Measurements from ENCODE around the gene MARS1.
"Not testable (repeated sequence)": the region's sequence is repeated elsewhere in the genome, so short reads cannot be mapped to it uniquely, and the experiment has no call there.

MARS1 gene

DNA sequence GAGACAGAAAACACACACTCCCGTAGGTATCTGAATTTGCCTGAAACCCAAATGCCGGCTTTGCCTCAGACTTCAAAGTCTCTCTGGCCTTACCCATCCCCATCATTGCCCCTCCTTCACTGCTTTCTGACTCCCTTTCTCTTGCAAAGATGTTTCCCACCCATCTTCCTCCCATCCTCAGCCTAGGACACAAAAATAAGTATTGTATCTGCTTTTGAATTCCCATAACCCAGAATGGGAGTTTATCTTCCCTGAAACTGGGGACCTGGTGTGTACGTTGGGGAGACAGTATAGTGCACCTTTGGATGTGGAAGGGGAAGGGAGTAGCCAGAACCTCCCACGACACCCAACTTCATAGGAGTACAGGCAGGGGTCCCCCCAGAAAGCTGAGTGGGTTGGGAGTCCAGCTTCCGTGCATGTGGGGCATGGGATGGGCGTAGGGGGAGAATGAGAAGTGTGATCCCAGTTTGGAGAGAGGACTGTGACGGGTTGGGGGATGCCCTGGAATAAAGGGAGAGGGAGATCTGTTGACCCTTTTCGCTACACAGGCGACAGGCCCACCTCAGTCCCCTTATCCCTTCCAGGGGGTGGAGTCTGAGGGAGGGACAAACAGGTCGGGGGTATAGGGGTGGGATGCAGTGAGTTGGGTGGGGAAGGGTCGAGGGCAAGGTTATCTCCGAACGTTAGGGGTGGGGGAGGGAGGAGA is 61.5 kb downstream of the MARS1 start:
- H3K27ac Mint-ChIP-seq, result no peak overlapping the region
- H3K36me3 Mint-ChIP-seq, result peaks cover 14% of the 10 kb centered on the region
- peaks cover 50% of the 10 kb centered on the region for H3K27me3 Mint-ChIP-seq
- peak overlapping the region; percentile 47 for H3K4me3 Mint-ChIP-seq
- H3K9me3 Mint-ChIP-seq, result no peaks in the 10 kb centered on the region
- CTCF ChIA-PET, result no interaction called here
- H3K4me1 Mint-ChIP-seq, result peaks cover 44% of the 10 kb centered on the region
- DNase-seq, result no peak

GRCh38 chr12:57549909-57550640 is 62.2 kb downstream of the MARS1 start, which contains the start of gene KIF5A:
Gene KIF5A, plus strand, starts transcription at chr12:57550044. Its CDS starts 228 bp downstream, at chr12:57550272.
- Mint-ChIP-seq H3K9me3 (no peaks in the 10 kb centered on the region), H3K36me3 (peaks cover 13% of the 10 kb centered on the region), H3K27me3 (peaks cover 53% of the 10 kb centered on the region), H3K4me1 (peaks cover 39% of the 10 kb centered on the region), H3K27ac (no peak within 1 kb of the TSS), H3K4me3 (peak within 1 kb of the TSS; percentile 60)
- DNase-seq, result peak; percentile 75
- CTCF ChIA-PET, result no interaction called here

DNA sequence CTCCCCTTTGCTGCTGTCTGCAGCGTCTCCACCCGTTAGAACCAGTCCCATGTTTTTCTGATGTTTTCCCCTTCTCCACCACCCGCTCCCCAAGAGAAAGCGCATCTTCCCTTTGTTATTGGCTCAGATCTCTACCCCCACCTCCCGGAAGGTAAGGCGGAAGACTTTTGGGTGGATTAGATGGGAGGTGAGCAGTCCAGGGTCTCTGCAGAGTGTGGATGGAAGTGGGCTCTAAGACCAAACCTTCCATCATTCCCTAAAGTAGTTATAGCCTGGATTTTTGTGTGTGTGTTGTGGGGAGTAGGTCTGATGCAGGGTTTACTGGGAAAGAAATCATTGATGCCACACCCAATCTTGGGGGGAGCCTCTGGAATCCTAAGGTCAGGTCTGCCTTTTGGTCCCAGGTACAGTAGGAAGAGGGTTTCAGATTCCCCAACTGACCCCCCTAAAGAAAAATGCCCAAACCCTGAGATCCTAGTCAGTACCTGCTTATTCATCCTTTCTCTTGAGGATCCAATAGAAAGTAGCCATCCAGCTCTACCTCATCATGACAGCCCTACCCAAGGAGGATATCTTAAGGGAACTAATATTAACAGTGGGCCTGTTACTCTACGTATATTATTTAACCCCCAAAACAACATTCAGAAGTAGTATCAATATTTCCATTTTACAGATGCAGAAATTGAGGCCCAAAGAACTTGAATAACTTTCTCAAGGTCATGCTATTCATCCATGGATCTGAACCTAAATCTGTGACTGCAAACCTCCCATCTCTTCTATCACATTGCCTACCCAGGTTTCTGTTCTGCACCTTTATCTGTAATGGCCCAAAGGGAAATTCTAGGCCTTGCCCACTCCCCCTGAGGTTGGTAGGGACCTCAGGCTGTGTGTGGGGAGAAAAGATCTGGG is 63.0 kb downstream of the MARS1 start:
- H3K9me3 Mint-ChIP-seq, result no peaks in the 10 kb centered on the region
- no peak overlapping the region for H3K27ac Mint-ChIP-seq
- DNase-seq, result no peak
- CTCF ChIA-PET, result interaction anchor here (1.1 kb wide), 1 partner anchor 17 kb away, joined by 3 read pairs; no protein-coding TSS in a partner anchor
- peaks cover 31% of the 10 kb centered on the region for H3K4me1 Mint-ChIP-seq
- peaks cover 7% of the 10 kb centered on the region for H3K36me3 Mint-ChIP-seq
- H3K4me3 Mint-ChIP-seq, result peak overlapping the region; percentile 60
- peaks cover 53% of the 10 kb centered on the region for H3K27me3 Mint-ChIP-seq

DNA sequence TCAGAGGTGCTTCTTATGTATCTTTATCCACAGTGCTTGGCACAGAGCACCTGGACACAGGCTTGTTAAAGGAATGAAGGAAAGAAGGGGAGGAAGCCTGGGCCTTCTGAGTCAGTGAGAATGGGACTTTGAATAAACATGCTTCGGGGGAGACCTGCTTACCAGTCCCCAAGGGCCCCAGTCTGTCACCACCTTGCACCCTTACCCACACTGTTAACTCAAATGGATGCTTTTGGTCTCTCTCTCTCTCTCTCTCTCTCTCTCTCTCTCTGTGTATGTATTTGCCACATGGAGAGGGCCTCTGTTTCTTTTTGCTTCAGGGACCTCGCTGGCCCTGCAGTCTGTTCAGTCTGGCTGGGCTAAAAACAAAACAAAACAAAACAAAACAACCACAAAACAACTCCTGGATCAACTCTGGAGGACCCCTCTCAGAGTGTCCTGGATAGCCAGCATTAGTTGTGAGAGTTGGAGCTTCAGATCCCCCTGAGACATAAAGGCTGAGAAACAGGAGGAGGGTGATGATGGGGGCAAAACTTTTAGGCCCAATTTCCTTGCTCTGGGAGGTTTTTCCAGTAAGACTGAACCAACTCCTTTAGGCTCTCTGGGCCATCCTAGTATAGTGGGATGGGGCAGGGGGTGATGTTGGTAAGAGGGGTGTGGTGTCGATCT is 63.9 kb downstream of the MARS1 start:
- H3K27ac Mint-ChIP-seq, result no peak overlapping the region
- DNase-seq, result no peak
- H3K9me3 Mint-ChIP-seq, result no peaks in the 10 kb centered on the region
- peaks cover 25% of the 10 kb centered on the region for H3K4me1 Mint-ChIP-seq
- H3K4me3 Mint-ChIP-seq, result no peak overlapping the region
- no peaks in the 10 kb centered on the region for H3K36me3 Mint-ChIP-seq
- peaks cover 53% of the 10 kb centered on the region for H3K27me3 Mint-ChIP-seq
- CTCF ChIA-PET, result interaction anchor here (0.8 to 1.6 kb wide), 5 partner anchors 11 to 93 kb away, joined by 3 to 4 read pairs (median 3); no protein-coding TSS in a partner anchor

DNA sequence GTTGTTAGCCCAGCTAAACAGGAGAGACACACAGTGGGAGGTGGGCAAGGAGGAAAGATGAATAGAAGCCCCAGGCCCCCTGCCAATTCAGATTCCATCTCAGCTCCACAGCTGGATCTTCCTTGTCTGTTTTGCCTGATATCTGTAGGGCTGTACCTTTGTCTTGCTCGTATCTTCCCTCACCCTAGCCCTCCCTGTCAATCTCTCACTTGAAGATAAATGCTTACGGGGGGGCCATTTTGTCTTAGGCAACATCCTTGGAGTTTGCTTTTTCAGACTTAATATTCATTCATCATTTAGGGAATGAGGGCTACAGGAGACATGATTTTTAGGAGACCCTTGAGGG is 64.4 kb downstream of the MARS1 start:
- Mint-ChIP-seq H3K9me3 (no peaks in the 10 kb centered on the region), H3K27ac (no peak overlapping the region), H3K4me1 (peaks cover 22% of the 10 kb centered on the region), H3K36me3 (no peaks in the 10 kb centered on the region), H3K4me3 (no peak overlapping the region), H3K27me3 (peaks cover 49% of the 10 kb centered on the region)
- DNase-seq, result no peak
- CTCF ChIA-PET, result interaction anchor here (0.8 to 1.6 kb wide), 5 partner anchors 10 to 94 kb away, joined by 3 to 4 read pairs (median 3); no protein-coding TSS in a partner anchor

GRCh38 chr12:57552835-57553313 is 65.0 kb downstream of the MARS1 start:
- no peak overlapping the region for H3K27ac Mint-ChIP-seq
- H3K27me3 Mint-ChIP-seq, result peaks cover 48% of the 10 kb centered on the region
- H3K4me1 Mint-ChIP-seq, result peaks cover 18% of the 10 kb centered on the region
- no peaks in the 10 kb centered on the region for H3K36me3 Mint-ChIP-seq
- CTCF ChIA-PET, result interaction anchor here (0.8 to 1.6 kb wide), 3 partner anchors 10 to 94 kb away, joined by 3 to 4 read pairs (median 3); no protein-coding TSS in a partner anchor
- DNase-seq, result no peak
- H3K4me3 Mint-ChIP-seq, result no peak overlapping the region
- H3K9me3 Mint-ChIP-seq, result no peaks in the 10 kb centered on the region

DNA sequence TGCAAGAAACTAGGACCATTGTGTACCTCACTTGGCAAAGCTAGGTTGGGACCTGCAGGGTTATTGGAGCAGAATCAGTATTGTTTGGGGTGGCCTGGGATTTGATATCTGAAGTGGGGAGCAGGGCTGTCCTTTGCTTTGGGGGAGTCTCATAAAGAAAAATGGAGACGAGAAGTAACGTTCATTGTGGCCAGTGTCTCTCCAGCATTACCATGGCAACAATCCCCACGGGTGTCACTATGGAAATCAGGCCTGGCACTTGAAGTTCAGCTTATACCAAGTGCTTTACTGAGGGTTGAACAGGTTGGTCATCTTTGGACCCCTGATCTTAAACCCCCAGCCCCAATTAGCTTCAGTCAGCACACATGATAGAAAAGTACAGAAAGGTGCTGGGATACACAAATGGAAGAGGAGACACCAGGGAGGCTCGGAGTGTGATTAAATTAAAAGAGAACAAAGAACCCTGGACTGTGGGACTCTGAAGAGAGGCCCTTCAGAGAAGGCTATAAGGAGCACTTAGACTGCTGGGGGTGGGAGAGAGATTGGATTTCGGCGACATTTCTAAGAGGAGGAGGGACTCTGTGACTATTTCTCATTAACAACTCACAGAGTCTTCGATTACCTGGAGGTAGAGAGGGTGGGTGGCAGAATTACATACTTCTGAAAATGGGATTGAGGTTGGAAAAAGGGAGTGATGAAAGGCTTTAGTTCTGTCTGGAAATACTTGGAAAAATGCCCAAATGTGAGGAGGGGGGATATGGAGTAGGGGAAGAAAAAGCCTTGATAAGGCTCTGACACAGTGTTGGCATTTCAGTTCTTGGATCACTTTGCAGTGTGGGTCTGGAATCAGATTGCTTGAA is 65.7 kb downstream of the MARS1 start:
- no peaks in the 10 kb centered on the region for H3K9me3 Mint-ChIP-seq
- no peaks in the 10 kb centered on the region for H3K36me3 Mint-ChIP-seq
- CTCF ChIA-PET, result no interaction called here
- peaks cover 17% of the 10 kb centered on the region for H3K4me1 Mint-ChIP-seq
- H3K4me3 Mint-ChIP-seq, result no peak overlapping the region
- H3K27ac Mint-ChIP-seq, result no peak overlapping the region
- DNase-seq, result no peak
- peaks cover 43% of the 10 kb centered on the region for H3K27me3 Mint-ChIP-seq

DNA sequence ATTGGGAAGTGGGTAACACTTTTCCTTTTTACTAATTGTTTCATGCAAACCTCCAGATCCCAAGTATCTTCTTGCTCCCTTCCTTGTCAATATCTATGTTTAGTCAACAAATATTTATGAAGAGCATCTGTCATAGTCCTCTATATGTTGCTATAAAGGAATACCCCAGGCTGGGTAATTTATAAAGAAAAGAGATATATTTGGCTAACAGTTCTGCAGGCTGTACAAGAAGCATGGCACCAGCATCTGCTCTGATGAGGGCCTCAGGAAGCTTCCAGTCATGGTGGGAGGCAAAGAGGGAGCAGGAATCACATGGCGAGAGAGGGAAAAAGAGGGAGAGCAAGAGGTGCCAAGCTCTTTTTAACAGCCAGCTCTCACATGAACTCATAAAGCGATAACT is 66.6 kb downstream of the MARS1 start:
- H3K4me3 Mint-ChIP-seq, result no peak overlapping the region
- CTCF ChIA-PET, result interaction anchor here (0.6 kb wide), 1 partner anchor 58 kb away, joined by 3 read pairs; no protein-coding TSS in a partner anchor

GRCh38 chr12:57554897-57555296 is 67.0 kb downstream of the MARS1 start:
- Mint-ChIP-seq H3K9me3 (no peaks in the 10 kb centered on the region), H3K27me3 (peaks cover 32% of the 10 kb centered on the region), H3K27ac (no peak overlapping the region), H3K36me3 (no peaks in the 10 kb centered on the region), H3K4me3 (no peak overlapping the region), H3K4me1 (peaks cover 12% of the 10 kb centered on the region)
- no peak for DNase-seq
- CTCF ChIA-PET, result interaction anchor here (0.6 kb wide), 1 partner anchor 58 kb away, joined by 3 read pairs; no protein-coding TSS in a partner anchor

More for the DNA sequence above, 66.6 kb downstream of the MARS1 start:
- Mint-ChIP-seq H3K36me3 (no peaks in the 10 kb centered on the region), H3K27me3 (peaks cover 36% of the 10 kb centered on the region), H3K4me1 (peaks cover 11% of the 10 kb centered on the region), H3K9me3 (no peaks in the 10 kb centered on the region), H3K27ac (no peak overlapping the region)
- DNase-seq, result no peak

DNA sequence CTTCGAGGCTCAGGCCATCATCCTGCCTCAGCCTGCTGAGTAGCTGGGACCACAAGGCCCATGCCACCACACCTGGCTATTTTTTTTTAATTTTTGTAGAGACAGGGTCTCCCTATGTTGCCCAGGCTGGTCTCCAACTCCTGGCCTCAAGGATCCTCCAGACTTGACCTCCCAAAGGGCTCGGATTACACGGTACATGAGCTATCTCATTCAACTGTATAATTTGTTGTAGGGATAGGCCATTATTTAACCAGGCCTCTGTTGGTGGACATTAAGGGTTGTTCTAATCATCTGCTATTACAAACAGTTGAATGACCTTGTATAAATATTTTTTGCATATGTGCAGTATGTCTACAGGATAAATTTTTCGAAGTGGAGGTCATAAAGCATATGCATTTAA is 71.0 kb downstream of the MARS1 start:
- Mint-ChIP-seq H3K36me3 (no peaks in the 10 kb centered on the region), H3K4me1 (peaks cover 6% of the 10 kb centered on the region), H3K27me3 (peaks cover 35% of the 10 kb centered on the region), H3K27ac (no peak overlapping the region), H3K9me3 (no peaks in the 10 kb centered on the region), H3K4me3 (no peak overlapping the region)
- CTCF ChIA-PET, result interaction anchor here (2.0 kb wide), 1 partner anchor 25 kb away, joined by 7 read pairs; no protein-coding TSS in a partner anchor
- no peak for DNase-seq

DNA sequence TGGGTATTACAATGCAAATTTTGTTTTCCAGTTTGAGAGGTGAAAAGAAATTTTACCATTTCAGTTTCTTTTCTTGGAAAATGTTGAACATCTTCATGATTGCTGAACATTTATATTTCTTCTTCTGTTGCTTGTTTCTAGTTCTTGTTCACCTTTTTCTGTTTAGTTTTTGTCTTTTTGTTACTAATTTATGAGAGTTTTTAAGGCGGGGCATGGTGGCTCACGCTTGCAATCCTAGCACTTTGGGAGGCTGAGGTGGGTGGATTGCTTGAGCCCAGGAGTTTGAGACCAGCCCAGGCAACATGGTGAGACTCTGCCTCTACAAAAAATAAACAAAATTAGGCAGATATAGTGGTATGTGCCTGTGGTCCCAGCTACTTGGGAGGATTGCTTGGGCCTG is 72.6 kb downstream of the MARS1 start:
- Mint-ChIP-seq H3K4me1 (peaks cover 6% of the 10 kb centered on the region), H3K36me3 (no peaks in the 10 kb centered on the region), H3K27me3 (peaks cover 47% of the 10 kb centered on the region), H3K9me3 (no peaks in the 10 kb centered on the region), H3K27ac (no peak overlapping the region), H3K4me3 (no peak overlapping the region)
- DNase-seq, result no peak
- CTCF ChIA-PET, result interaction anchor here (2.0 kb wide), 1 partner anchor 23 kb away, joined by 7 read pairs; no protein-coding TSS in a partner anchor

DNA sequence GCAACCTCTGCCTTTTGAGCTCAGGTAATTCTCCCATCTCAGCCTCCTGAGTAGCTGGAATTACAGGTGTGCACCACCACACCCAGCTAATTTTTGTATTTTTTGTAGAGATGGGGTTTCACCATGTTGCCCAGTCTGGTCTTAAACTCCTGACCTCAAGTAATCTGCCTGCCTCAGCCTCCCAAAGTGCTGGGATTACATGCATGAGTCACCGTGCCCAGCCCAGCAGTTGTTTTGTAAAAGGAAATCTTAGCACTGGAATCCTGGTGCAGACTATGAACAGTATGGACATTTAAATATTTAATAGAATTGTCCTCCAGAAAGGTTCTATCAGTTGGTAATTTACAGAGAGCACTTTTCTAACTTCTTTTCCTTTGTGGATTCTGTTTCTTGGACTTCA is 73.2 kb downstream of the MARS1 start:
- H3K27me3 Mint-ChIP-seq, result peaks cover 47% of the 10 kb centered on the region
- CTCF ChIA-PET, H3K36me3 Mint-ChIP-seq, DNase-seq, H3K9me3 Mint-ChIP-seq, H3K4me3 Mint-ChIP-seq, H3K4me1 Mint-ChIP-seq, H3K27ac Mint-ChIP-seq: not testable (repeated sequence)

DNA sequence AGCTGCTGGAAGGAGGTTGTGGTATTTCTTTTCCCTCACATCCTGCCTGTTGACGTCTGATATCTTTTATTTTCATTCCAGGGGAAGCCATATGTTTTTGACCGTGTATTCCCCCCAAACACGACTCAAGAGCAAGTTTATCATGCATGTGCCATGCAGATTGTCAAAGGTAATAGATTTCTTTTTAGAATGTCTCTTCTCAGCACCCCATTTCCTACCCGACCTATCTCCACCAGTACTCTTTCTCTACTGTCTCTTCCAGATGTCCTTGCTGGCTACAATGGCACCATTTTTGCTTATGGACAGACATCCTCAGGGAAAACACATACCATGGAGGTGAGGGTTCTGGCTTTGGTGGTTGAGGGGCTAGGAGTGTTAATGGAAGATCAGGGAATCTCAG is 75.5 kb downstream of the MARS1 start:
- Mint-ChIP-seq H3K4me3 (no peak overlapping the region), H3K27me3 (peaks cover 47% of the 10 kb centered on the region), H3K27ac (no peak overlapping the region), H3K36me3 (no peaks in the 10 kb centered on the region), H3K4me1 (peaks cover 6% of the 10 kb centered on the region), H3K9me3 (no peaks in the 10 kb centered on the region)
- DNase-seq, result no peak
- CTCF ChIA-PET, result no interaction called here

Measured in activated naive CD4-positive, alpha-beta T cell treated with anti-CD3 and anti-CD28 coated beads, Interleukin-2, amount 10 ng/mL, durations not matched to agents 7 days and 5 days (primary cell).